ENCODE measurements around the gene MIGA1. TPM values are rescaled to one million over a fixed set of nuclear protein-coding genes. Genes with fewer than 3 reads are reported as not detected.
A peak's percentile ranks its signal among the peaks of the same experiment; 100 is the strongest.

The MIGA1 gene
- total and polyA plus RNA-seq, 2 of the 13 experiments (the other 11 are each of a cell fraction or from before 2014, with no cell fraction given) = 3.8 to 6.6 TPM

DNA sequence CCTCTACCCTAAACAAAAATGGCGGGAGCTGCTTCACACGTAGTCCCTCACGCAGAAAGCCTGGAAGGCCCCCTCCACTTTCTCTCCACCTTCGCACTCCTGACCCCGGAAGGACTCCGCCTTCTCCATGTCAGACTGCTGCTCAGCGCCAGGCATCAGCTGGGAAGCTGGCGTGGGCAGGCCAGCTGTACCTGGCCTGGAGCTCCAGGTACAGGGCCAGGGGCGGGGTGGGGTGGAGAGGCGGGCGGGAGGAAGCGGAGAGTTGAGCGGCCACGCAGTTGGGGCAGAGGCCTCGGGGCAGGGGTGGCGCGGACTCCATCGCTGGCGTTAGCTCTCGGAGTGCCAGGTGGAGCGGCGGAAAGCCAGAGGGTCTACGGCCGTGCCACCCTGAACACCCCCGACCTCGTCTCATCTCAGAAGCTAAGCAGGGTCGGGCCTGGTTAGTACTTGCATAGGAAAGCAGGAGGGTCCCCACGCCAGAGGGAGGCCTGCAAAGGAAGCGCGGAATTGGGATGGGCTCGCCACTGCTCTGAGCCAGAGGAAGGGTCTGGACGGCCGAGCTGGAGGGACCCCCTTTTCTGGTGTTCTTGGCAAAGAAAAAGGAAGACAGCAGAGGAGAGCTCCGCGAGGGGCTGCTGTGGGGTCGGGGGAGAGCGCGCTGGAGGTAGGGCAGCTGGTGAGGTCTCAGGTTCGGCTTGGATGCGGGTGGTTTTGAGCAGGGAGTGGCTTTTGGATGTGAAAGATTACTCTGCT is at the start of gene MIGA1 (continued):
- TF ChIP-seq, protein P1, sequence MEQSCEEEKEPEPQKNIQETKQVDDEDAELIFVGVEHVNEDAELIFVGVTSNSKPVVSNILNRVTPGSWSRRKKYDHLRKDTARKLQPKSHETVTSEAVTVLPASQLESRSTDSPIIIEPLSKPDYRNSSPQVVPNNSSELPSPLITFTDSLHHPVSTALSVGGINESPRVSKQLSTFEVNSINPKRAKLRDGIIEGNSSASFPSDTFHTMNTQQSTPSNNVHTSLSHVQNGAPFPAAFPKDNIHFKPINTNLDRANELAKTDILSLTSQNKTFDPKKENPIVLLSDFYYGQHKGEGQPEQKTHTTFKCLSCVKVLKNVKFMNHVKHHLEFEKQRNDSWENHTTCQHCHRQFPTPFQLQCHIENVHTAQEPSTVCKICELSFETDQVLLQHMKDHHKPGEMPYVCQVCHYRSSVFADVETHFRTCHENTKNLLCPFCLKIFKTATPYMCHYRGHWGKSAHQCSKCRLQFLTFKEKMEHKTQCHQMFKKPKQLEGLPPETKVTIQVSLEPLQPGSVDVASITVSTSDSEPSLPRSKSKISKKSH (CRISPR knock-in tag; IDR thresholded peaks at IDR 0.05; ENCODE audit: borderline replicate concordance) = peak; percentile 35; the same call in 1 of the 2 replicates
- TF ChIP-seq CEBPG (CRISPR knock-in tag; IDR thresholded peaks at IDR 0.05) (no peak), CHD2 (IDR thresholded peaks at IDR 0.05; ENCODE audit: low read depth, low read length) (no peak), NFYB (CRISPR knock-in tag; IDR thresholded peaks at IDR 0.05) (peak; percentile 51), ZNF572 (CRISPR knock-in tag; IDR thresholded peaks at IDR 0.05) (0 out of 2 replicates have a peak, but pooled peaks have one; percentile 4), ZNF33A (CRISPR knock-in tag; IDR thresholded peaks at IDR 0.05; ENCODE audit: borderline replicate concordance) (no peak), NR0B2 (CRISPR knock-in tag; IDR thresholded peaks at IDR 0.05) (no peak), RFX3 (CRISPR knock-in tag; IDR thresholded peaks at IDR 0.05) (no peak), SNAI1 (CRISPR knock-in tag; IDR thresholded peaks at IDR 0.05; ENCODE audit: borderline replicate concordance) (no peak), ZFP62 (CRISPR knock-in tag; IDR thresholded peaks at IDR 0.05) (no peak), SATB2 (CRISPR knock-in tag; IDR thresholded peaks at IDR 0.05) (no peak), REPIN1 (CRISPR knock-in tag; IDR thresholded peaks at IDR 0.05; ENCODE audit: borderline replicate concordance, low read depth) (peak; percentile 65), HHEX (CRISPR knock-in tag; IDR thresholded peaks at IDR 0.05) (no peak), ZNF441 (CRISPR knock-in tag; IDR thresholded peaks at IDR 0.05; ENCODE audit: borderline replicate concordance) (no peak), SMAD3 (CRISPR knock-in tag; IDR thresholded peaks at IDR 0.05) (peak; percentile 66; the same call in 1 of the 2 replicates), JUND (CRISPR knock-in tag; IDR thresholded peaks at IDR 0.05) (no peak), RFX1 (IDR thresholded peaks at IDR 0.05) (no peak), ZFAT (CRISPR knock-in tag; conservative IDR thresholded peaks at IDR 0.05) (peak; percentile 71; the same call in 1 of the 2 replicates)
- TF ChIP-seq, protein P2, sequence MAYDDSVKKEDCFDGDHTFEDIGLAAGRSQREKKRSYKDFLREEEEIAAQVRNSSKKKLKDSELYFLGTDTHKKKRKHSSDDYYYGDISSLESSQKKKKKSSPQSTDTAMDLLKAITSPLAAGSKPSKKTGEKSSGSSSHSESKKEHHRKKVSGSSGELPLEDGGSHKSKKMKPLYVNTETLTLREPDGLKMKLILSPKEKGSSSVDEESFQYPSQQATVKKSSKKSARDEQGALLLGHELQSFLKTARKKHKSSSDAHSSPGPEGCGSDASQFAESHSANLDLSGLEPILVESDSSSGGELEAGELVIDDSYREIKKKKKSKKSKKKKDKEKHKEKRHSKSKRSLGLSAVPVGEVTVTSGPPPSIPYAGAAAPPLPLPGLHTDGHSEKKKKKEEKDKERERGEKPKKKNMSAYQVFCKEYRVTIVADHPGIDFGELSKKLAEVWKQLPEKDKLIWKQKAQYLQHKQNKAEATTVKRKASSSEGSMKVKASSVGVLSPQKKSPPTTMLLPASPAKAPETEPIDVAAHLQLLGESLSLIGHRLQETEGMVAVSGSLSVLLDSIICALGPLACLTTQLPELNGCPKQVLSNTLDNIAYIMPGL (CRISPR knock-in tag; IDR thresholded peaks at IDR 0.05; ENCODE audit: borderline replicate concordance in 1 of 2, low read depth in 1 of 2) = peak; percentile 68 to 83; a peak in 3 of 4 replicates
- TF ChIP-seq, protein P3, sequence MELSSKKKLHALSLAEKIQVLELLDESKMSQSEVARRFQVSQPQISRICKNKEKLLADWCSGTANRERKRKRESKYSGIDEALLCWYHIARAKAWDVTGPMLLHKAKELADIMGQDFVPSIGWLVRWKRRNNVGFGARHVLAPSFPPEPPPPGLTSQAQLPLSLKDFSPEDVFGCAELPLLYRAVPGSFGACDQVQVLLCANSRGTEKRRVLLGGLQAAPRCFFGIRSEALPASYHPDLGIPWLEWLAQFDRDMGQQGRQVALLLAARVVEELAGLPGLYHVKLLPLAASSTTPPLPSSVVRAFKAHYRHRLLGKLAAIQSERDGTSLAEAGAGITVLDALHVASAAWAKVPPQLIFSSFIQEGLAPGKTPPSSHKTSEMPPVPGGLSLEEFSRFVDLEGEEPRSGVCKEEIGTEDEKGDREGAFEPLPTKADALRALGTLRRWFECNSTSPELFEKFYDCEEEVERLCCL (CRISPR knock-in tag; IDR thresholded peaks at IDR 0.05; ENCODE audit: borderline replicate concordance) = peak; percentile 56; the same call in 1 of the 2 replicates
- TF ChIP-seq, protein P4, sequence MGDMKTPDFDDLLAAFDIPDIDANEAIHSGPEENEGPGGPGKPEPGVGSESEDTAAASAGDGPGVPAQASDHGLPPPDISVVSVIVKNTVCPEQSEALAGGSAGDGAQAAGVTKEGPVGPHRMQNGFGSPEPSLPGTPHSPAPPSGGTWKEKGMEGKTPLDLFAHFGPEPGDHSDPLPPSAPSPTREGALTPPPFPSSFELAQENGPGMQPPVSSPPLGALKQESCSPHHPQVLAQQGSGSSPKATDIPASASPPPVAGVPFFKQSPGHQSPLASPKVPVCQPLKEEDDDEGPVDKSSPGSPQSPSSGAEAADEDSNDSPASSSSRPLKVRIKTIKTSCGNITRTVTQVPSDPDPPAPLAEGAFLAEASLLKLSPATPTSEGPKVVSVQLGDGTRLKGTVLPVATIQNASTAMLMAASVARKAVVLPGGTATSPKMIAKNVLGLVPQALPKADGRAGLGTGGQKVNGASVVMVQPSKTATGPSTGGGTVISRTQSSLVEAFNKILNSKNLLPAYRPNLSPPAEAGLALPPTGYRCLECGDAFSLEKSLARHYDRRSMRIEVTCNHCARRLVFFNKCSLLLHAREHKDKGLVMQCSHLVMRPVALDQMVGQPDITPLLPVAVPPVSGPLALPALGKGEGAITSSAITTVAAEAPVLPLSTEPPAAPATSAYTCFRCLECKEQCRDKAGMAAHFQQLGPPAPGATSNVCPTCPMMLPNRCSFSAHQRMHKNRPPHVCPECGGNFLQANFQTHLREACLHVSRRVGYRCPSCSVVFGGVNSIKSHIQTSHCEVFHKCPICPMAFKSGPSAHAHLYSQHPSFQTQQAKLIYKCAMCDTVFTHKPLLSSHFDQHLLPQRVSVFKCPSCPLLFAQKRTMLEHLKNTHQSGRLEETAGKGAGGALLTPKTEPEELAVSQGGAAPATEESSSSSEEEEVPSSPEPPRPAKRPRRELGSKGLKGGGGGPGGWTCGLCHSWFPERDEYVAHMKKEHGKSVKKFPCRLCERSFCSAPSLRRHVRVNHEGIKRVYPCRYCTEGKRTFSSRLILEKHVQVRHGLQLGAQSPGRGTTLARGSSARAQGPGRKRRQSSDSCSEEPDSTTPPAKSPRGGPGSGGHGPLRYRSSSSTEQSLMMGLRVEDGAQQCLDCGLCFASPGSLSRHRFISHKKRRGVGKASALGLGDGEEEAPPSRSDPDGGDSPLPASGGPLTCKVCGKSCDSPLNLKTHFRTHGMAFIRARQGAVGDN (CRISPR knock-in tag; IDR thresholded peaks at IDR 0.05) = peak; percentile 91

Data from HepG2 (cell line).